KBM-7 (cell line): ENCODE measurements around the gene CDH15.

ENCODE experiments used
- DNase-seq: peaks from one replicate; pipeline ENCODE4 v3.0.0-alpha.2; 2015
- in situ Hi-C: fragments of 300-500 bp; cut with MboI; formaldehyde crosslinking; loops from 2 replicates; pipeline ENCODE4 v1.14.3; 2020; ENCODE audit warnings: low sequenced_read_pairs, low pct_unique_long_range_greater_than_20kb, mixed read lengths

Gene CDH15

DNA sequence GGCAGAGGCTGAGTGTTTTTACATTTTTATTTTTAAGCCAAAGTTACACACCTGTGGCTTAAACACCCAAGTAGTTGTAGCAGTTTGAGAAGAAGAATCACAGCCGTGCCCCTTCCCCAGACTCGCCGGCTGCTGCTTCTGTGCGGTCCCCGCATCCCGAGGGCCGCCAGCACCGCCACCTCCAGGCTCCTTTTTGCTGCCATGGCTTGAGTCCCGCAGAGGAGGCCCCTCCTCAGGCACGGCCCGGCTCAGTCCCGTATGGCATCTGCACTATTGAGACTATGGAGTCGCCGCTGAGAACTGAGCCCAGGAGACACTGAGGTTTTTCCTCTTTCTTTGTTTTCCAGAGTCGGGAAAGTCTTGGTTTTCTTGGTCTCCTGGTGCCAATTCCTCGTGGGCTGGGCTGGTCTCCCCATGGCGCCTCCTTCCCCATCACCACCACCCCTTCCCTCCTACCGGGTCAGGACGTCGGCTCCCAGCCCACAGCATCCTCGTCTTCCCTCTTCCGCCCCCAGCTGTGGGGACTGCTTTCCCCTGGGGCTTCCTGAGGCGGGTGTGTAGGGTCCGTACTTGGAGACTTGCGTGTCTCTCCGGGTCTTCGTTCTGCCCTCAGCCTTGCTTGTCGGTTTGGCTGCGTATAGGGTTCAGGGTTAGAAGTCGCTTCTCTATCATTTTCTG lies 32.6 kb upstream of the CDH15 start:
- DNase-seq: no peak
- in situ Hi-C loops: no loop called here

DNA sequence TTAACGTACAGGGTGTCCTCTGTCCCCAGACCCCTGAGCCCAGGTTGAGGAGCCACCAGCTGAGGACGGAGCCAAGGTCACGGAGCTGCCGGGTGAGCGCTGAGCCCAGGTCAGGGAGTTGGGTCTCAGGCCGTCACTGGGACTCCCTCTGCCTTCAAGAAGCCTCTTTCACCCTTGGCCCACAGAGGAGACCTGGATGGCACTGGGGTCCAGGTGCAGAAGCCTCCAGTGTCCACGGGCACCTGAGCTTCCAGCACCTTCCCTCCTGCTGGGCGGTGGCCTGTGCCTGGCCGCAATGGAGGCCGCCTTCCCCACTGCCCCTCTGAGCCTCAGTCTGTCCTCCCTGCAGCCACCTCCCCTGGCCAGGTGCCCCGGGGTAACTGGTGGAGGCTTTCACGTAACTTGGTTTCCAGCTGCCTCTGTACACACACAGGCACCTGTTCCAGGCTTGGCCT lies 31.6 kb upstream of the CDH15 start:
- in situ Hi-C loops: no loop called here

DNA sequence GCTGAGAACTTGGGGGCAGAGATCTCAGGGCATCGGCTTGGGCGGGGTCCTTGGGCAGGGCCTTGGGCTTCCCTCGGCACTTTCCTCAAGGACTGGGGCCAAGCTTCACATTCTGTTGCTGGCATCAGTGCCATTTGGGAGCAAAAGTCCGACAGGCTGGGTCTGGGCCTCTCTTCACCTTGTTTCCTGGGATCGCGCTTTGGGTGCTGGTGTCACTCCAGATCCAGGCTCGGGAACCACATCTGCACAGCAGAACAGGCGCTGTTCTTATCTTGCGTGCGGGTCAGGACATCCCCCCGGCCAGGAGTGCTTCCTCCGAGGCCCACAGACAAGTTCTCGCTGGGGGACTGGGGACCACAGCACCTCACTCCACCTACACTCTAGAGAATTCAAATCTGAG lies 31.1 kb upstream of the CDH15 start:
- in situ Hi-C loops: no loop called here

More for the DNA sequence above, 31.6 kb upstream of the CDH15 start:
- DNase-seq: no peak

DNA sequence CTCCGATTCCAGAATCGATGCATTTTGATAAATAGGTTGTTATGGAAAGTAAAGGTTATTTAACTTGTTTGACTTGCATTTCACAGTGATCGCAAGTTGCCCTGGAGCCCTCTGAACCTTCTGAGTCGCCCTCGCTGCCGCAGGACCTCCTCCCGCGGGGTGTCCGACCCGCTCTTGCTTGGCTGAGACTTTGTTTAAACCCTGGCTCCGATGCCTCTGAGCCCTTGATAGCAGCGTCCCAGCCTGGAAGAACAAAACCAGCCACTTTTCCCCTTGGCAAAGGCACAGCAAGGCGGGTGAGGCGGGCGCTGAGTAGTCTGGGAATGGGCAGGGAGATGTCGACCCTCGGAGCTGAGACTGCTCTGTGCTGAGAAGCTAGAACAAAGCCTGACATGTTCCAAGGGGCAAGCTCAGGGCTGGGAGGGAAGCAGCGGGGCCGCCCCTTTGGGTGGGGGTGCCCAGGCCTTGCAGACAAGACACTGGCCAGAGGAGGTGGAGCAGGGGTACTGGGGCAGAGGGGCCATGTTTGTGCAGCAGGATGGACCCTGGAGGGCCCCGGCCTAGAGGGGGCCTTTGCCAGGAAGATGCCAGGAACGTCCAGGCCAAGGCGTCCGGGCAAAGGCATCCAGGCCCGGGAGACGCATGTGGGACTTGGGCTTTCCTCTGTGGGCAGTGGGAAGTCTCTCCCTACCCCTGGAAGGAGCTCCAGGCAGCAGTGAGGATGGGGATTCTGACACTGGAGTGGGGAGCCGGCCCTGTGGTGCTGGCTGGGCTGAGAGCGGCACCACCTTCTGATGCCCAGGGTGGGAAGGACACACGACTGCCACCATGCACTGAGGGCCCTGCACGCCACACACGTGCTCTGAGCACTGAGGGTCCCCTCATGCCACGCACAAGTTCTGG lies 30.3 kb upstream of the CDH15 start:
- in situ Hi-C loops: no loop called here
- DNase-seq: no peak

More for the DNA sequence above, 31.1 kb upstream of the CDH15 start:
- DNase-seq: no peak

DNA sequence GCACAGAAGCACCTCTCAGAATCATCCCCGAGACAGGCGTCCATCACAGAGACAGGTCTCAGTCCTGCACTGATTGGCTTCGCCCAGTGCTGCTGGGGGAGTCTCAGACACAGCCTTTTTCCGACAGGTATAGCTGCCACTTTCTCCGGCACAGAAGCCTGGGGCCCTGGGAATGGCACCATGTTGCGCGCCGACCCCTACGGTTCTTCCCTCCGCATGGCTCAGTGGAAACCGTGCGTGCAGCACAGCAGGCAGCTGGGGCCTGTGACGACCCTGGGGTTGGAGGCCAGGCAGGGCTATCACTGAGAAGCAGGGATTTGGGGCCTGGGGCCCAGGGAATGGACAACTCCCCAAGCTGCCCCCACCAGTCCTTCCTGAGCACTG lies 29.7 kb upstream of the CDH15 start:
- in situ Hi-C loops: no loop called here
- DNase-seq: no peak

DNA sequence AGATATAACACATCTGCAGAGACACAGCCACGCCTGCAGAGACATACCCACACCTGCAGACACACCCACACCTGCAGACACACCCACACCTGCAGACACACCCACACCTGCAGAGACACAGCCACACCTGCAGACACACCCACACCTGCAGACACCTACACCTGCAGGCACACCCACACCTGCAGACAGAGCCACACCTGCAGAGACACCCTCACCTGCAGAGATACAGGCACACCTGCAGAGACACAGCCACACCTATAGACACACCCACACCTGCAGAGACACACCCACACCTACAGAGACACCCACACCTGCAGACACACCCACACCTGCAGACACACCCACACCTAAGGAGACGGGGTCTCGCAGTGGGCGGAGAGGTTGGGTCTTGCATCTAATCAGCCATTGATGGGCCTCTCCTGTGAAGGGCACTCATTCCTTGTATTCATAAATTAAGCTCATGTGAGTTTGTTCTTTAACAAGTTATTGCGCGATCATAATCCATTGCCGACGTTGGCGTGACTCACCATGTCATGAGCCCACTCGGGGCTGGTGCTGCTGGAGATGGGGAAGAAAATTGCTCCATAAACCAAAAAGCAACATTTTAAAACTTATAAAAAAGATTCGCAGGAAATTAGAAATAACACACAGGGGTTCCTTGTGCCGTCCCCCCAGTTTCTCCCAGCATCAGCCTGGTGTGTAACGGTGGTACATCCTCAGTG lies 28.9 kb upstream of the CDH15 start:
- in situ Hi-C loops: no loop called here
- DNase-seq: no peak

DNA sequence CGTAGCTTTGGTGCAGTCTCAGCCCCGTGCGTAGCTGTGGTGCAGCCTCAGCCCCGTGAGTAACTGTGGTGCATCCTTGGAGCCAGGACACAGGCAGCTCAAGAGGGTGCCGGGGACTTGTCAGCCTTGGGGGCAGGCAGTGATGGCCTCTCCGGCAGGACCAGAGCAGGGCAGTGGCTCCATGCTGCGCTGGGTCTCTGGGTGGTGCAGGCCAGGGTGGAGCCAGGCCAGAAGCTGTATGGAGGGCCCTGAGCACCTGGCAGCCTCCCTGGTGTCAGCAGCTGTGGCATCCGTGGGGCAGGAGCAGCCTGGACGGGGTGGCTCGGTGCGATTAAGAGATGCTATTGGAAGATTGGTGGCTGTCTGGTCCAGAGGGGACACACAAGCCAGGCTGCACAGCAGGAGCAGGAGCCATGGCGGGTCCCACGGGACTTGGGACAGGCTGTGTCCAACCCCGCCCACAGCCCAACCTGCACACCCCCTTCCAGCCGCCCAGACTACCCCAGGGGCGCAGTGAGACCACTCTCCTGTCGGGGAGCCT lies 28.3 kb upstream of the CDH15 start:
- in situ Hi-C loops: no loop called here

DNA sequence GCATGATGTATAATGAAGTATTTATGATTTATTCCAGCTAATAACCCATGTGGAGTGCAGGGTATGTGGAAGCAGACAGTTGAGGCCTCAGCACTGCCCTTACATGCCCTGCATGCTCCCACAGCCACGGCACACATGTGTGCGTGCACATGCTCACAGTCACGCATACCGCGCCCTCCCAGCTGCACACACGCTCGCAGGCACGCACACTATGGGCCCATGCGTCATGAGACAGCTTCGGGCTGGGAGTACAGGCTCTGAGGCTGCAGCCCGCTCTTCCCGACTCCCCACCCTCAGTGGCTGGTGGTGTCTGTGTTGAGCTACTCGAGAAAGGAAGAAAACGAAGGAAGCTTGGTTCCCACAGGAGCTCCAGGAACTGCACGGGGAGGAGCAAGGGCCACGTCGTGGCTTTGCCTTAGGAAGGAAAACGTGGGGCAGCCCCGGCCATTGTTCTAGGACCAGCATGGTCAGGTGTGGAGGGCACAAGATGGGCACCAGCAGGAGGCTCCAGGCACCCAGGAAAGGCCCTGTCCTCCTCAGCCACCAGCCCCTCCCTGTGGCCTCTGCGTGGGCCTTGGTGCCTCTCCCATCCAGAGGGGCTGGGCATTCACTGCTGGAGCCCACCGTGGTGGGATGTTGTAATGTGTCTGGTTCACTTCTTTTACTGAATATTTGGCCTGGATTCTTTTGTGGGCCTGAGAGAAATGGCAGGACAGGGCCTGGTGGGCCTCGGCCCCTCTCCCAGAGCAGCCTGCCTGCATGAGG lies 27.5 kb upstream of the CDH15 start:
- no peak for DNase-seq
- in situ Hi-C loops: no loop called here

More for the DNA sequence above, 28.3 kb upstream of the CDH15 start:
- DNase-seq: no peak

DNA sequence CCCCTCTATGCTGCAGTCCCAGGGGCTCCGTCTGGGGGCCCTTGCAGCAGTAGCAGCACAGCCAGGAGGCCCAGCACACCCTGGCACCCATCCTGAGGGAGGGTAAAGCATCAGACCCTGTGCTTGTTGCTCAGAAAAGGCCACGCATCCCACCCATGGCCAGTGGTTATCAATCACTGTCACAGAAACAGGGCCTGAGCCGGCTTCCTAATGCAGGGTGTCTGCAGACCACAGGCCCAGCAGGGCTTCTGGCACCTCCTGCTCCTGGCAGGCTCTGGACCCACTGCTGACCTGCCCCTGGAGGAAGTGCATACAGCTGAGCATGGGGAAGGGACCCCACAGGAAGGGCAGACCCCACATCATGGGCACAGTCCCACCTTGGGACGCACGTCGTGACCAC lies 26.9 kb upstream of the CDH15 start:
- no peak for DNase-seq
- in situ Hi-C loops: no loop called here

DNA sequence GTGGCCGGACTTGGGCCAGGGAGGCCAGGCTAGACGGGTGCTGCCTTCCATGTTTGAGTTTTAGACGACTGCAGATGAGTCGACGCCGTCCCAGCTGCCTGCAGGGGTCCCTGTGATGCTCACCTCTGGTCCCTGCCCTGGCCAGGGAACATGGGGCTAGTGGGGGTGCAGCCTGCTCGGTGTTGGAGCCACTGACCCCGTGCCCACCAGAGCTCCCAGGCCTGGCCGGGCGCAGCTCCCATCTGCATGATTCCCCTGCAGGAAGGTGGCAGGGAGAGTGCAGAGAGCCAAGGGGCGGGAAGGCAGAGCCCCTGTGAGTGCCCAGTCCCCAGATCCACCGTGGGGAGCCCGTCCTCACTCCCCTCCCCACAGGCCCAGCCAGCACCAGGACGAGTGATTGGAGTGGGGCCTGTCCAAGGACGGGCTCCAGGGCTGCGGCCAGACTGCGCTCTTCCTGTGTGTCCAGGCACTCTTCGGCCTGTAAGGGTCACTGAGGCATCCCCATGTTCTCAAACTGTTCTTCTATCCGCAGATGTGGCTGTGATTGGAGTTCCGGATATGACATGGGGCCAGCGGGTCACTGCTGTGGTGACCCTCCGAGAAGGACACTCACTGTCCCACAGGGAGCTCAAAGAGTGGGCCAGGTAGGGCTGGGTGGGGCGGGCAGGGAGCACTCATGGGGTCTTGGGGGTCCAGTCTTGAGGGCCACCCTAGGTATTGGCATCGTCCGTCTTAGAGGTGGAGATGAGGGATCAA lies 26.0 kb upstream of the CDH15 start:
- DNase-seq: no peak
- in situ Hi-C loops: no loop called here

DNA sequence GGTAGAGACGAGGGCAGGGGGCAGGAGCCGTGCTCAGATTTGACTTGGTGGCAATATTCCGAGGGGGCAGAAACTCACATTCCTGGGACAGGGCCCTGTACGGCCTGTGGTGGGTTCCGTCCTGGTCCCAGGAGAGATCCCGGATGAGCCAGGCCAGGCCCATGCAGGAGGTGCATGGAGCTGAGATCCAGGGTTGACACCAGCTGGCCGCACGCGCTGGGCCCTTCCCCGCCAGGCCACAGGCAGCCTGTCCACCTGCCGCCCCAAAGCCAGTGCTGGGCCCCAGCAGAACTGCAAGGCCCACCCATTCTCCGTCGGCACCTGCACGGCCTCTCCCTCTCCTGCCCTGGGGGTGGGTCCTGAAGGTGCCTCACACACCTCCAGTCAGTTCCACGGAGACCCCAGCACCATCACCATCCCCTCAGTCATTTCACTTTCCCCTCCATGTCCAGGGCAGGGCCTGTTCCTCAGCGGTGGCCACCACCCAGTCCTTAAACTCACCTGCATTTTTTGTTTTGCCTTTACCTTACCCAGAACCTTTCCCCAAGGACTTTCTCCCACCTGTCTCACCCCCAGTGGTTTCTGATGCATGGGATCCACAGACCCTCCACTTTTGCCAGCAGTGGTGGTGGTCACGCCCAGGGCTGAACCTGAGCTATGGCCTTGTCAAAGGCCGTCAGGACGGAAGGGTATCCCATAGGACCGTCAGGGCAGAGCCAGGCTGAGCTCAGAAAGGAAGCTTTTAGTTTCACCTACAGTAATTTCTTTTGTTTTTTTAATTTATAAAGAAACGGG lies 25.1 kb upstream of the CDH15 start:
- in situ Hi-C loops: no loop called here
- no peak for DNase-seq

DNA sequence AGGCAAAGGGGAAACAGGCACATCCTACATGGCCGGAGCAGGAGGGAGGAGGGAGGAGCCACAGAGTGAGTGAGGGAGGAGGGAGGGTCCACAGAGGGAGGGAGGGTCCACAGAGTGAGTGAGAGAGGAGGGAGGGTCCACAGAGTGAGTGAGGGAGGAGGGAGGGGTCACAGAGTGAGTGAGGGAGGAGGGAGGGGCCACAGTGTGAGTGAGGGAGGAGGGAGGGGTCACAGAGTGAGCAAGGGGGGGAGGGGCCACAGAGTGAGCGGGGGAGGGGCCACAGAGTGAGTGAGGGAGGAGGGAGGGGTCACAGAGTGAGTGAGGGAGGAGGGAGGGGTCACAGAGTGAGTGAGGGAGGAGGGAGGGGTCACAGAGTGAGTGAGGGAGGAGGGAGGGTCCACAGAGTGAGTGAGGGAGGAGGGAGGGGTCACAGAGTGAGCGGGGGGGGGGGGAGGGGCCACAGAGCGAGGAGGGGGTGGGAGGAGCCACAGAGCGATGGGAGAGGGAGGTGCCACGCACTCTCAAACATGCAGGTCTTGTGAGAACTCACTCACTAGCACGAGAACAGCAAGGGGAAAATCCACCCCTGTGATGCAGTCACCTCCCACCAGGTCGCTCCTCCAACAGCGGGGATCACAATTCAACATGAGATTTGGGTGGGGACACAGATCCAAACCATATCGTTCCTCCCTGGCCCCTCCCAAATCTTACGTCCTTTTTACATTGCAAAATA lies 24.3 kb upstream of the CDH15 start:
- DNase-seq: no peak
- in situ Hi-C loops: no loop called here

DNA sequence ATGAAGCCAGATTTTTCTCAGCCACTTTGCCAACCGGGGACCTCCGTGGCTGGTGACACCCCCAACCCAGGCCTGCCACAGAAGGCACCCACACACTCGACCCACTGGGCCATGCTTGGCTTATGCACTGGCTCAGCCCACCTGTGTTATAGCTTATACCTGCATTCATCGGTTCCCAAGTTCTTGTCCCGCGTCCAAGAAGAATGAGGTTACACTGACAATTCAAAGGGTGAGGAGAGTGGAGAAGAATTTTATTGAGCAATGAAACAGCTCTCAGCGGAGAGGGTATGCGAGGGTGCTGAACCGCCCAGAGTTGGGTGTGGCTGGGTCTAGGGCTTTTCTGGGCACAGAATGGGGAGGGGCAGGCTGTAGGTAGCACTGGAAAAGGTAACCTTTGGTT lies 22.2 kb upstream of the CDH15 start:
- in situ Hi-C loops: no loop called here
- no peak for DNase-seq

DNA sequence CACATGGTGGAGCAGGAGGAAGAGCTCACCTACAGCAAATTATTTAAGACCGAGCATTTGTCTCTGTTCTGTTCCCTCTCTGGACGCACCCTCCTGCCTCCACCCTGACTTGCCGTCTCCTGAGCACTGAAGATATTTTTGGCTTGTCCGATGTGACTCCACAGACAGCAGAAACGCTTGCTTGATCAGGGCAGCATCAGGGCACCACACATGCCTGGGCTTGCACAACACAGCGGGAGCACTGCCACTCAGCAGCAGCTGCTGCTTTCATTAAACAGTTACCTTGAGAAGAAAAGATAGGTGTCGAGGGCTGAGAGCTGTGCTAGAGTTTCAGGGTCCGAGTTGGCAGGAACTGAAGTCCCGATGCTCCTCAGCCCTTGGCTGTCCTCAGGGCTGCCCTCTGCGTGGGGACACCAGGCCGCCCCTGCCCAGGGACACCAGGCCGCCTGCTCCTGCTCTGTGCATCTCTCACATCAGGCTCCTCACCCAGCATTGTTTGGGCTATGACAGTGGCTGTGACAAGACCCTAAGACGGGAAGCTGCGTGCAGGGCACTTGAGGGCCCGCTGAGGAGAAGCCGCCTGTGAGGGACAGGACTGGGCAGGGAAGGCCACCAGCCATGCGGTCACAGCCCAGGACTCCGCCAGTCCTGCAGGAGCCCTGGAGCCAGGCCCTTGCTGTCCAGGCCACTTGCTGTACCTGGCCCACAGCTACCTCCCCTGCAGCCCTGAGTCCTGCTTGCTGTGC lies 21.3 kb upstream of the CDH15 start:
- in situ Hi-C loops: no loop called here
- DNase-seq: no peak

DNA sequence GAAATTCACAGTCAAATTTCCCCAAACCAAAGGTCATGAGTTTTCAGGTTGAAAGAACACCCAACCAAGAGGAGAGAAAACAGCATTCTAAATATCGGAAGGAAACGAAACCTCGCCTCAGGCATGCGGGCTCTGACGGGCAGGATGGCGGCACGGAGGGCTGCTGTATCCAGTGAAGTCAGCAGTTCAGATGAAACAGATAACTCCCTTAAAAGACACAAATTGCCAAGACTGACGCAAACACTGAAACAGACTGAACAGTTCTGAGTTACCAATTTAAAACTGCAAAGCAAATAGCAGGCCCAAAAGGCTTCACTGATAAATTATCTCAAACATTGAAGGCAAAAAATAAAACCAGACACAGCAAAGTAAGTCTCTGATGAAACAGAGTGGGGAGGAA lies 20.6 kb upstream of the CDH15 start:
- DNase-seq: no peak
- in situ Hi-C loops: no loop called here
